GM21576 (cell line): Measurements from ENCODE around the gene BRSK2.

Source experiments
- ATAC-seq: cut with Tn5 transposase; IDR thresholded peaks from one replicate; pipeline ENCODE4 v1.9.1; 2021; ENCODE audit warnings: mild to moderate bottlenecking, moderate library complexity; ENCODE audit not compliant: unreplicated experiment

Gene BRSK2

GRCh38 chr11:1479006-1479677 is 89.4 kb downstream of the BRSK2 start:
- ATAC-seq: no peak

DNA sequence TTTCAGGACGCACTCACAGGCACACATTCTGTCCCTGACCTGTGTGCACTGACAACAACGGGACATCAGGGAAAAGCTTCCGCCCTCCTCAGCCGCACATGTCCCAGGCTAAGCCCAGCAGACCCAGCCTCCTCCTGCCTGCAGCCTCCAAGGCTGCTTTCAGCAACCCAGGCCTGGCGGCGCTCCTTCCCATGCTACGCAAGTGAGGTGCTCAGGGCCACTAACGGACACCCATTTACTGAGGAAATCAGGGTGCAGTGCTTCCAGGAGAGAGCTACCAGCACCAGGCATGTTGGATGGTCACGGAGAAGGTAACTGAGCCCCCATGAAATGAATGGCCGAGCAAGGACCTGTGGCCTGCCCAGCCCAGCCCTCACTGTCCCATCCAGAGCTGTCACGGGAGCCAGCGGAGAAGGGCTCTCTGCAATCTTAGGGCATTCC is 90.0 kb downstream of the BRSK2 start:
- no peak for ATAC-seq

- no peak for ATAC-seq
These were observed 90.4 kb downstream of the BRSK2 start for GRCh38 chr11:1480191-1480554.

DNA sequence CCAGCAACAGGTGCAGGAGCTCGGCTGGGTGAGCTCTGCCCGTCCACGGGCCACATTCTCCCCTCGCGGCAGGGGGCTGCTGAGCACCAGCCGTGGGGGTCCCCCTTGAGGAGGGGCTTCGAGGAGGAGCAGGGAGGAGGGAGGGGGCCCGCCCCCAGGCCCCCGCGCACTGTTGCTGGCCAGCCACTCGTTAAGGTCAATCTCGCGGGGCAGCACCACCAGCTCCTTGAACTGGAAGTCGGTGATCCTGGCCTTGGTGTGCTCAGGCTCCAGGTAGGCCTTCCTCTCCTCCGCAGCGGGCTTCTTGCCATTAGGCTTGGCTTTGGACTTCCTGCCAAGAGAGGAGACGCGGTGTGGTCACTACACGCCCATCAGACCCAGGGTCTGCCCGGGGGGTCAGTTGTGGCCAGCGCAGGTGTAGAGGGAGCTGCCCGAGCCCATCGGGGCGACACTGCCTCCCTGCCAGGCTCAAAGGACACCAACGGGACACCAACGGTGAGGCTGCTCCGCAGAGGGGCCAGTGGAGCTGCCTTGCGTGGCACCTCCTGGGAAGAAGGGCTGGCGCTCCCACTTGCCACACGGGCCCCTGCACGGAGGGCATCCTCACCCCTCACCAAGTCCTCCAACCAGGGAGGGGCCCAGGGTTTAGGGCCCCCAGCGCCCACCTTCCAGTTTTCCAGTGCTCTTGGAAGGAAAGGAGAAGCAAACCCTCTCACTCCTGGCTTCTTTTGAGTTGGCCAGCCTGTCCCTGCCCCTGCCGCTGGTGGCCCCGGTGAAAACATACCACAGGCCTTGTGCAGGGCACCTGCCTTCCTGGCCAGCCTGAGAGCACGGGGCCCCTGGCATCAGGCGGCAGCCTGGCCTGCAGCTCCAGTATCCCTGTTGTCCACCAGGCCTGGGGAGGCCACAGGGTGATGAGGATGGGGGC is 91.1 kb downstream of the BRSK2 start:
- no peak for ATAC-seq

DNA sequence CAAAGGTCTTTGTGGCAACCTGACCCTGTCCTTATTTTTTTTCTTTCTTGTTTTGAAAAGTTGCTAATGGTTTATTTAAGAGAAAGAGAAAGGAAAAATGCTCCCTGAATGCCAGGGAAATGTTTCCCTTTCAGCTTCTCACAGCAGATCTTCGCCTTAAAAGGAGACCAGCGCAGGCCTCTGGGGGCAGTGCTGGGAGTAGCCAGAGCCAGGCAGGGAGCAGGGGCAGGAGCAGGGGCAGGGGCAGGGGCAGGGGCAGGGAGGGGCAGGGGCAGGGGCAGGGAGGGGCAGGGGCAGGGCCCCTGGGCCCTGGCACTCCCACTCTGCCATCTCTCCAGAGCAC is 91.7 kb downstream of the BRSK2 start:
- no peak for ATAC-seq

GRCh38 chr11:1481861-1482441 is 92.2 kb downstream of the BRSK2 start:
- ATAC-seq: no peak

DNA sequence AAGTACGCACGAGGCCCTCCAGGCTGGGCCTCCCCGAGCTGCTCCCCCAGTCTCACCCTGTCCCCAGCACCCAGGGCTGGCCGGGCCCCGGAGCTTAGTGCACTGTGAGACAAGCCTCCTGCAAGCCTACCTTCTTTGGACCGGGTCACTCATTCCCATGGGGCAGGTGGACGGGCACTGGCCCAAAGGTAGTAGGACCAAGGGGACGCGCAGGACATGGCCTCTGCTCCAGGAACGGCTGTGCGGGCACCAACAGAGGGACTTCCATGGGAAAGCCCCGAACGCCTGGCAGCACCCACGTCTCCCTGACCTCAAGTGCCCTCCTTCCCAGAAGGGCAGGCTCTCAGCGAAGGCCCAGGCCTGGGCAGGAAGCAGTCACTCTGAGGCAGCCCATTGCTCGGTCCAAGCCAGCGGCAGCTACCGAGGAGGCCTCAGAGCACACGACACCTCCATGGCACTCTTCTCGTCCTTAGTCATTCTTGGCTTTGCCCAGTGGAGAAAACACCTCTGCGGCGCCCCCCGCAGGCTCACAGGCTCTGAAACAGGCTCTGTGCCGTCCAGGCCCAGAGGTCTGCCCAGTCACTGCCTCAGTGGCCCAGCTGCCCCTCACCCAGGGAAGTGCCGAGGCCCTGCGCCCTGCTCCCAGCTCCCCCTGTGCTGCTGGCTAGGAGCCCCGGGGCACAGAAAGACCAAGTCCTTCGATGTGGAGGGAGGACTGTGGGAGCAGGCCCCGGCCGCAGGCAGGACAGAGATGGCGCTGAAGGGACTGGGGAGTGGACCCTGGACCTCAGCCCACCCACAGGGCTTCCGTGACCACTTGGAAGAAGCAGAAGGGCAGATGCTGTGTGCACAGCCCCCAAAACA is 93.1 kb downstream of the BRSK2 start:
- no peak for ATAC-seq

DNA sequence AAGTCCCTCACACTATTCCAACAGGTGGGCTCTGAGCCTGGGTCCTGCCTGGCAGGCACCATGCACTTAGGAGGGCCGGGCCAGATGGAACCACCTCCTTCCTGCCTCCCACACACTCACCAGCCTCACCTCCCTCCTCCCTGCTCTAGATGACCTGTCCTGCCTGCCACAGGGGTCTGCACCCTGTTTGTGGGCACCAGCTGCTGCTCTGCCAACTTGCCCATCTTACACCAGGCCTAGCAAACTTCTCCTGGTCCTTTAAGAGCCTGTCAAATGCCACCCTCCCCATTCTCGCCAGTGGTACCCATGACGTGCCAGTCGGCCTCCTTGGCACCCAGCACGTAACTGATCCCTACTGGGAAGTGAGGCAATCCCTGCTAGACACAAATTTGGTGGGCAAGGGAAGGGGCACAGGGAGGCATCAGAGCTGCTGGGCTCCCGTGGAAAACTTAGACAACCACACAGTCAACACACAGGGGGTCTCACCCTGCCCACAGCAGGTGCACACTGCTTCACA is 93.8 kb downstream of the BRSK2 start:
- ATAC-seq: no peak

GRCh38 chr11:1484061-1484671 is 94.4 kb downstream of the BRSK2 start:
- ATAC-seq: no peak

DNA sequence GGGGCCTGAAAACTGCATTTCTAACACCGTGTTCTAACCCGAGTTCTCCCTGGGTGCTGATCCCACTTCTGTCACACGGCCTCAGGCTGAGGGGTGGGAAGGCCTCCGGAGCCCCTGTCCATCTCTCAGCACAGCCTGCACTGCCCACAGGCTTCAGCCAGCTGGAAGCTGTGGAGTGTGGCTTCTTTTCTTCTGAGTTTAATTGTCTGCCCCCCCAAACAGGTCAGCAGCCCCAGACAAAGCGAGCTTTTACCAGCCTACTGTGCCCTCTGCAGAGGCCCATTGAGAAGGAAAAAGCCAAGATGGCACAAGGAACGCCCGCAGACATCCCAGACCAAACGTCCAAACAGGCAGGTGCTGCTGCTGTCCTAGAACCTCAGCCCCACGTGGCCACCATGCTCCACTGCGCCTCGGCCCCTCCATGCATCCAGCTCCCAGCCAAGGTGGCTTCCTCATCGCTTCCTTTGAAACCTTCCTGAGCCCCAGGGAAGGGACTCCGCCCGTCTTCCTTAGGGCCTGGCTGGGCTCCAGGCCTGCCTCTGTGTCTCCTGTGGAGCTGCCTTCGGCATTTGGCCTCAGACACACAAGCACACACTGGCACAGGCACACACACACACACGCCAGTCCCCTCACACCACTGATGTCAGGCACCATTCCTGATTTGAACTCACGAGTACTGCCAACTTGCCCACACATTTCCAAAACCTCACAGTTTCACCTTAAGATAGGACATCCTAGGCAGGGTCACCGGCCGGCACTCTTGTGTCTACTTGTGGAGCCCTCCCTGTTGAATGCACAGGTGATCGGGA is 95.2 kb downstream of the BRSK2 start:
- no peak for ATAC-seq

GRCh38 chr11:1485504-1485885 is 95.8 kb downstream of the BRSK2 start:
- ATAC-seq: no peak

GRCh38 chr11:1486054-1486825 is 96.5 kb downstream of the BRSK2 start, which contains the start of gene MOB2:
Gene MOB2 (minus strand): TSS chr11:1486779. CDS start chr11:1486556, 223 bp downstream.
- ATAC-seq: no peak

- no peak for ATAC-seq
These were observed 97.5 kb downstream of the BRSK2 start for GRCh38 chr11:1487091-1487850.

- ATAC-seq: no peak
These were observed 98.3 kb downstream of the BRSK2 start for GRCh38 chr11:1487851-1488574.

DNA sequence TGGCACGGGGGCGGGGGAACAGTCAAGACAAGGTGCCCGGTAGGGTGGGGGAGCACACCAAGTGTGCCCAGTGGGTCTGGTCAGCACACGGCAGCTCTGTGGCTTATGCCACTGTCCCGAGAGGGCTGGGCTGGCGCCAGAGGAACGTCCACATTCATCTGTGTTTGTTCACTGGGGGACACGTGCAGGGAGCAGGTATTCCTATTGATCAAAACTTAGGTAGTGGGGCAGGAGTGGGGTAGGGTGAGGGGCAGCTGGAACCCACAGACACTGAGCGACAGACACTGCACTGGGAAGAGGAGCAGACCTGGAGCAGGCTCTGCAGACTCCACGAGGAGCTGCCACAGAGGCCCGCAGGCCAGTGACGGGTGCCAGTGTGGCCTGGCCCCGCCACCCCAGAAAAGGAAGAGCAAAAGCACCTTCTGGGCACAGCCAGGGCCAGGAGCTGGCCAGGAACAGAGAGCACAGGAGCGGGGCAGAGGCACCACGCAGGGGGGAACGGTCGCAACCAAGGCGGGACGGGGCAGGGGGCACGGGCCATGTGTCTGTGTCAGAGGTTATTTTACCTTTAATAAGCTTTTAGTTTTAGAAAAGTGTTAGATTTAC is 98.9 kb downstream of the BRSK2 start:
- ATAC-seq: no peak

GRCh38 chr11:1490651-1491050 is 100.9 kb downstream of the BRSK2 start:
- no peak for ATAC-seq

- ATAC-seq: no peak
These were observed 101.6 kb downstream of the BRSK2 start for GRCh38 chr11:1491379-1491778.
